ENCODE measurements around the gene SDCBP2.
A peak's percentile ranks its signal among the peaks of the same experiment; 100 is the strongest.

The SDCBP2 gene

GRCh38 chr20:1272368-1273100 is 56.4 kb downstream of the SDCBP2 start:
- DNase-seq (ENCODE audit: low read depth), result no peak

- DNase-seq (ENCODE audit: low read depth), result no peak
Measured at GRCh38 chr20:1269850-1270249, 59.1 kb downstream of the SDCBP2 start.

- DNase-seq (ENCODE audit: low read depth), result no peak
Measured at GRCh38 chr20:1269235-1269634, 59.7 kb downstream of the SDCBP2 start.

GRCh38 chr20:1267809-1268374 is 61.0 kb downstream of the SDCBP2 start:
- no peak for DNase-seq (ENCODE audit: low read depth)

- DNase-seq (ENCODE audit: low read depth), result no peak
Measured at GRCh38 chr20:1267161-1267560, 61.8 kb downstream of the SDCBP2 start.

GRCh38 chr20:1266167-1266973 is 62.6 kb downstream of the SDCBP2 start, which contains the start of gene SNPH:
Gene SNPH (plus strand): TSS chr20:1266294. CDS start chr20:1296240, 29,946 bp downstream.
- DNase-seq (ENCODE audit: low read depth), result peak; percentile 53

GRCh38 chr20:1265916-1266166 is 63.1 kb downstream of the SDCBP2 start:
- DNase-seq (ENCODE audit: low read depth), result no peak

- no peak for DNase-seq (ENCODE audit: low read depth)
Measured at GRCh38 chr20:1265226-1265915, 63.6 kb downstream of the SDCBP2 start.

GRCh38 chr20:1264727-1265126 is 64.2 kb downstream of the SDCBP2 start:
- DNase-seq (ENCODE audit: low read depth), result no peak

GRCh38 chr20:1263853-1264252 is 65.1 kb downstream of the SDCBP2 start:
- no peak for DNase-seq (ENCODE audit: low read depth)

Data from stimulated activated CD8-positive, alpha-beta memory T cell treated with anti-CD3 and anti-CD28 coated beads, Interleukin-15, amount 100 ng/mL, for 1 hour (primary cell).